SJCRH30 (cell line): ENCODE results near the gene ANKRD65. TPM values are rescaled to one million over a fixed set of nuclear protein-coding genes. Genes with fewer than 3 reads are reported as not detected.
A peak's percentile ranks its signal among the peaks of the same experiment; 100 is the strongest.
"Not testable (repeated sequence)": the region's sequence is repeated elsewhere in the genome, so short reads cannot be mapped to it uniquely, and the experiment has no call there.

Experiments used
- DNase-seq, 2 experiments: peaks; one replicate each; pipeline ENCODE4 v3.0.0-alpha.2; 2015 to 2020
- H3K27ac ChIP-seq: fragments of 250-450 bp; sonication (Bioruptor Pico); 2 replicates; pipeline ENCODE4 v1.5.1; 2020; ENCODE audit warnings: mild to moderate bottlenecking, moderate library complexity
- H3K27me3 ChIP-seq: fragments of 250-450 bp; sonication (Bioruptor Pico); 2 replicates; pipeline ENCODE4 v1.5.1; 2020; ENCODE audit warnings: mild to moderate bottlenecking, moderate library complexity
- H3K36me3 ChIP-seq: fragments of 250-450 bp; sonication (Bioruptor Pico); 2 replicates; pipeline ENCODE4 v1.5.1; 2020; ENCODE audit warnings: mild to moderate bottlenecking, moderate library complexity
- H3K4me1 ChIP-seq: fragments of 250-450 bp; sonication (Bioruptor Pico); 2 replicates; pipeline ENCODE4 v1.5.1; 2020; ENCODE audit warnings: mild to moderate bottlenecking, moderate library complexity
- H3K4me3 ChIP-seq: fragments of 250-450 bp; sonication (Bioruptor Pico); 2 replicates; pipeline ENCODE4 v1.5.1; 2020; ENCODE audit warnings: mild to moderate bottlenecking, moderate library complexity
- H3K9me3 ChIP-seq: fragments of 250-450 bp; sonication (Bioruptor Pico); replicated peaks from 2 replicates; pipeline ENCODE4 v1.5.1; 2020; ENCODE audit warnings: mild to moderate bottlenecking, moderate library complexity
- total RNA-seq: library from RNA; depleted of rRNA; stranded (reverse); fragments of >200 nt; shearing (Covaris generic); gene quantifications from 2 replicates; pipeline ENCODE4 v1.2.3, GENCODE V29; 2014

Gene ANKRD65
- total RNA-seq, 1 experiment from 2014 or later = 6.2 TPM

GRCh38 chr1:1419363-1419812 is 1.7 kb downstream of the ANKRD65 start:
- H3K36me3 ChIP-seq = no peaks in the 10 kb centered on the region
- peaks cover 22% of the 10 kb centered on the region for H3K4me1 ChIP-seq
- H3K27ac ChIP-seq = no peak overlapping the region
- H3K9me3 ChIP-seq = no peaks in the 10 kb centered on the region
- no peak for DNase-seq
- H3K27me3 ChIP-seq = no peaks in the 10 kb centered on the region
- H3K4me3 ChIP-seq = no peak overlapping the region

DNA sequence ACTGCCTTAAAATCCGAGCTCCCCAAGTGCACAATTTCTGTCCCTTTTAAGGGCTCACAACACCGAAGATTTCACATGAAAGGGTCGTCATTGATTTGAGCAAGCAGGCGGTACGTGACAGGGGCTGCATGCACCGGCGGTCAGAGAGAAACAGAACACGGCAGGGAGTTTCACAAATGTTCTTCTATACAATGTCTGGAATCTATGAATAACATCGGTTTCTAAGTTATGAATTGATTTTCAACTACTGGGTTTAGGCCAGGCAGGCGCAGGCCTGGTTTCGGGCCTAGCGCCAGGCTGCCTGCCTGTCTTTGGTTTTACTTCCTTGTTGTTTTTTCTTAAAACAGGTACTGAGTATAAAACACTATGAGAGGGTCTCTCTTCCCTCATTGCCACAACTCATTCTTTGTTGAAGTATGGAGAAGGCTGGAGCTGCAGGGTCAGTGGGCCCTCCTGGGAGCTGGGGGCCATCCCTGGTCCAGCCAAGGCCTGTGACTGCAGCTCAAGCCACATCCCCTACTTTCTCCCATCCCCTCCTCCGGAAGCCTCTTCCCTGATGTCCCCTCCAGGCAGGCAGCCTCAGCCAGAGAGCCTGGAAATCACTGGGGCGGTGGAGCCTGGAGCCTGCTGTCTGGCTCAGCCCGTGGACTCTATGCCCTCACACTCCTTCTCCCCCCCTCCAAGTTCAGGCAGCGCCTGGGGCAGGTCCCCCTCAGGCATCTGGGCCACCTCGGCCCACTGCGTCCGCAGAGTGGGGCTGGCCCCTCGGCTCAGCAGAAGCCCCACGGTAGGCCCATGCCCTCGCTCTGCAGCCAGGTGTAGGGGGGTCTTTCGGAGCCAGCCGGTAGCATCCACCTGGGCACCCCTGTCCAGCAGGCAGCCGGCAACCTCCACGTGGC is 2.4 kb downstream of the ANKRD65 start:
- Histone ChIP-seq H3K27me3 (no peaks in the 10 kb centered on the region), H3K4me1 (peaks cover 22% of the 10 kb centered on the region), H3K27ac (no peak overlapping the region), H3K9me3 (no peaks in the 10 kb centered on the region), H3K36me3 (no peaks in the 10 kb centered on the region), H3K4me3 (no peak overlapping the region)
- no peak for DNase-seq

DNA sequence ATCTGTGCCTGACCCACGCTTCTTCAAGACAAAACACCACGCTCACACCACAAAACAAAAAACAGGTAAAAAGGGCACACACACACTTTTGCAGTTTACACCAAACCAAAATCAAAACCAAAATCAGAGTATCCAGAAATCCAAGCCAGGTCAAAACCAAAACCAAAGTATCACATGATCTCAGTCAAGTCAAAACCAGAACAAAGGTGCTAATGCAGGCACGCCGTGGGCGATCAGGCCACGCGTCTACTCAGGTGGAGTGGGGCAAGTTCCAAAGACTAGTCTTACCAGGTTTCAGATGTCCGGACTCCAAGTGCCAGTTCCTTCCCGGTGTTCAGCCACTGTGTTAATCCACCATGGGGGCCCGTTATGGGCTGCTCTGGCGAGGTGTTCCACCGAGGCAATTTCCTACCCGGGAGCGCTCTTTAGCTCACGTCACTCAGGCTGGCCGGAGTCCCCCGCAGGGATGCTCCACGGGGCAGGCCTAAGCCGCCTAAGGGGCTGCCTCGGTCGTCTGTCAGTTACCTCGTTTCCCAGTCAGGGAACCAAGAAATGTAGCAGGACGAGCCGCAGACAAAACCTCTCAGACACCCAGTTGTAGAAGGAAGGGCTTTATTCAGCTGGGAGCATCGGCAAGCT is 3.1 kb downstream of the ANKRD65 start:
- H3K4me1 ChIP-seq = peaks cover 19% of the 10 kb centered on the region
- H3K4me3 ChIP-seq = not testable (repeated sequence)

GRCh38 chr1:1417396-1417795 is 3.7 kb downstream of the ANKRD65 start:
- H3K9me3 ChIP-seq, H3K27ac ChIP-seq, DNase-seq, H3K36me3 ChIP-seq, H3K27me3 ChIP-seq, H3K4me3 ChIP-seq: not testable (repeated sequence)
- peaks cover 13% of the 10 kb centered on the region for H3K4me1 ChIP-seq

More for the DNA sequence above, 3.1 kb downstream of the ANKRD65 start:
- not testable (repeated sequence) for DNase-seq, H3K27ac ChIP-seq, H3K36me3 ChIP-seq, H3K27me3 ChIP-seq, H3K9me3 ChIP-seq

- peaks cover 2% of the 10 kb centered on the region for H3K4me1 ChIP-seq
- no peak for DNase-seq
- H3K9me3 ChIP-seq = 0 out of 2 replicates have a peak, but pooled peaks cover 6% of the 10 kb centered on the region
- no peak overlapping the region for H3K27ac ChIP-seq
- H3K36me3 ChIP-seq = no peaks in the 10 kb centered on the region
- no peak overlapping the region for H3K4me3 ChIP-seq
- H3K27me3 ChIP-seq = no peaks in the 10 kb centered on the region
These were observed 5.3 kb downstream of the ANKRD65 start for GRCh38 chr1:1415751-1416150.

DNA sequence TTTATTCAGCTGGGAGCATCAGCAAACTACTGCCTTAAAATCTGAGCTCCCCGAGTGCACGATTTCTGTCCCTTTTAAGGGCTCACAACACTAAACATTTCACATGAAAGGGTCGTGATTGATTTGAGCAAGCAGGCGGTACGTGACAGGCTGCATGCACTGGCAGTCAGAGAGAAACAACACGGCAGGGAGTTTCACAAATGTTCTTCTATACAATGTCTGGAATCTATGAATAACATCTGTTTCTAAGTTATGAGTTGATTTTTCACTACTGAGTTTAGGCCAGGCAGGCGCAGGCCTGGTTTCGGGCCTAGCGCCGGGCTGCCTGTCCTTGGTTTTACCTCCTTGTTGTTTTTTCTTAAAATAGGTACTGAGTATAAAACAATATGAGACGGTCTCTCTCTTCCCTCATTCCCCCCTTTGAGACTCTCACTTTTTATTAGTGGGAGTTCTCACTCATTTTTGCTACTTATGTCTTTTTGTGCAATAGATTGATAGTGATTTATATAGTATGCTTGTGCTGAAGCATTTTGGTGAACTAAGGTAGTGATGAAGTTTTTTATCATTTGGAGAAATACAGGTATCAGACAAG is 8.7 kb downstream of the ANKRD65 start:
- not testable (repeated sequence) for DNase-seq, H3K27me3 ChIP-seq, H3K4me1 ChIP-seq, H3K27ac ChIP-seq, H3K4me3 ChIP-seq, H3K9me3 ChIP-seq
- H3K36me3 ChIP-seq = peaks cover 13% of the 10 kb centered on the region

DNA sequence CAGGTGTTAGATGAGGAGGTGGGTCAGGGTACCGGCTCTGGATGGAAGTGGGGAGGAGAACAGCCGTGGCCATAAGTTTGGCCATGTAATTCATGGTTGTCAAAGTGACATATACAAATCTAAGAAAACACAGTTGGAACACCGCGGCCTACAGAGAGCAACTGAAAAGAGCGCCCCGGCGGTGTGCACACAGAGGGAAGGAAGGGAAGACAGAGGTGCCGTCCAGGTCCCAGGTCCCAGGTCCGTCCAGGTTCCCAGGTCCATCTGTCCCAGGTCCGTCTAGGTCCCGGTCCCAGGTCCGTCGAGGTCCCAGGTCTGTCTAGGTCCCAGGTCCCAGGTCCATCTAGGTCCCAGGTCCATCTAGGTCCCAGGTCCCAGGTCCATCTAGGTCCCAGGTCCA is 9.4 kb downstream of the ANKRD65 start:
- no peak for DNase-seq
- no peaks in the 10 kb centered on the region for H3K27me3 ChIP-seq
- H3K4me1 ChIP-seq = peaks cover 5% of the 10 kb centered on the region
- H3K36me3 ChIP-seq = peaks cover 13% of the 10 kb centered on the region
- H3K9me3 ChIP-seq = 0 out of 2 replicates have a peak, but pooled peaks cover 6% of the 10 kb centered on the region
- no peak overlapping the region for H3K27ac ChIP-seq
- H3K4me3 ChIP-seq = no peak overlapping the region

DNA sequence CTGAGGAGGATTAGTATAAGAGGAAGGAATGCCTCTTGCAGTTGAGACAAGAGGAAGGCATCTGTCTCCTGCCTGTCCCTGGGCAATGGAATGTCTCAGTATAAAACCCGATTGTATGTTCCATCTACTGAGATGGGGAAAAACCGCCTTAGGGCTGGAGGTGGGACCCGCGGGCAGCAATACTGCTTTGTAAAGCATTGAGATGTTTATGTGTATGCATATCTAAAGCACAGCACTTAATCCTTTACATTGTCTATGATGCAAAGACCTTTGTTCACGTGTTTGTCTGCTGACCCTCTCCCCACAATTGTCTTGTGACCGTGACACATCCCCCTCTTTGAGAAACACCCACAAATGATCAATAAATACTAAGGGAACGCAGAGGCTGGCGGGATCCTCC is 10.8 kb downstream of the ANKRD65 start:
- H3K9me3 ChIP-seq, H3K4me1 ChIP-seq, H3K4me3 ChIP-seq, H3K27ac ChIP-seq, DNase-seq, H3K27me3 ChIP-seq: not testable (repeated sequence)
- H3K36me3 ChIP-seq = peaks cover 24% of the 10 kb centered on the region

DNA sequence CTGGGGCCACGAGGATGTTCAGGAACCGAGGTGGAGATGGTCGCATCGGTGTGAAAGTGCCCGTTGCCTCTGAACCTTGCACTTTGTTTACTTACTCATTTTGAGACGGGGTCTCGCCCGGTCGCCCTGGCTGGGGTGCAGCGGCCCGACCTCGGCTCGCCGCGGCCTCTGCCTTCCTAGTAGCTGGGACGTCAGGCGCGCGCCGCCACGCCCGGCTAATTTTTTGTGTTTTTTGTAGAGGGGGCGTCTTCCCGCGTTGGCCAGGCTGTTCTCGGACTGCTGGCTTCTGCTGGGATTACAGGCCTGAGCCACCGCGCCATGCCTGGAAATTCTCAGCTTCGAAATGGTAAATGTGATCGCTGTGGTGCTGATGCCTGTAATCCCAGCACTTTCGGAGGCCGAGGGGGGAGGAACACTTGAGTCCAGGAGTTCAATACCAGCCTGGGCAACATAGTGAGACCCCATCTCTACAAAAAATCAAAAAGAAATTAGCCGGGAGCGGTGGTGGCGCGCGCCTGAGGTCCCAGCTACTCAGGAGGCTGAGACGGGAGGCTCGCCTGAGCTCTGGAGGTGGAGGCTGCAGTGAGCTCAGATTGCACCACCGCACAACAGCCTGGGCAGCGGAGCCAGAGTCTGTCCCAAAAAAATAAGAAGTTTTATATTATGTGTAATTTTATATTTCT is 13.3 kb downstream of the ANKRD65 start:
- Histone ChIP-seq H3K9me3 (0 out of 2 replicates have a peak, but pooled peaks cover 6% of the 10 kb centered on the region), H3K27me3 (no peaks in the 10 kb centered on the region), H3K36me3 (peaks cover 38% of the 10 kb centered on the region), H3K4me3 (peak overlapping the region; percentile 96), H3K4me1 (peaks cover 8% of the 10 kb centered on the region), H3K27ac (peak overlapping the region; percentile 83)
- DNase-seq = peak; percentile 42 to 53

DNA sequence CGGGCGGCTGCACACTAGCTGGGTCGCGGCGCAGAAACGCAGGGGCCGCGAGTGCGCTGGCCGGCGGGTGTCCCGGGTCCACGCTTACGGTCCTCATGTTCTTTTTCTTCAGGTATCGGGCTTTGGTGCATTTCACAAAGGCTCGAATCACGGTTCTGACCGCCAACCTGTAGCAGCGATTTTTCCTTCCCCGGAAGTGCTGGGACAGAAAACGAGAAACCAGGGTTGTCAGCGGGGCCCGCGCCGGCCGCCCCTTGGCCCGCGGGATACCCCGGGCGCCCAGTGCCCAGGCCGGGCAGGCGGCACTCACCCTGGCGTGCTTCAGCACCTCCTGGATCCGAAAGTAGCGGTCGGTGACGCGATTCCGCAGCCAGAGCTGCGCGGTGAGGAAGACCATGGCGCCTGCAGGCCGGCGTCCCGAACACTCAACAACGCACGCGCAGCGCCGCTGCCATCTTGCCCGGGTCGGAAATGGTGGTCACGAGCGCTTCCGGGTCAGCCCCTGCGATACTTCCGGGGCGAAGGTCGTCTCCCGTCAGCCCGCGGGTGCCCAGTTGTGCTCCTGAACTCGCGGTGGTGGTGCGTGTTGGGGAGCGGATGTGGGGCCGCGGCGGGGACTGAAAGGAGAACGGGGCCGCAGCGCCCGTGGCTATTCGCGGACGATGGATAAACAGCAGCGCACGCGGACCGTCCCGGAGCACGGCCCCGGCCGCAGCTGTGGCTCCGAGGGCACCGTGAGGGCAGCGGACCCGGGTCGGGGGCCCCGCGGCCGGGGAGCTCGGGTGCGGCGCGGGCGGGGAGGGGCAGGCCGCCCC is 14.0 kb downstream of the ANKRD65 start, which contains the start of gene MRPL20:
Gene MRPL20 (minus strand): TSS at position 473 of the 815 bp plus-strand sequence. CDS start 76 bp downstream, at position 397.
- peaks cover 46% of the 10 kb centered on the region for H3K36me3 ChIP-seq
- H3K9me3 ChIP-seq = 0 out of 2 replicates have a peak, but pooled peaks cover under 1% of the 10 kb centered on the region
- peak within 1 kb of the TSS; percentile 96 for H3K4me3 ChIP-seq
- H3K27ac ChIP-seq = peak within 1 kb of the TSS; percentile 83
- DNase-seq = peak; percentile 96 to 97
- no peaks in the 10 kb centered on the region for H3K27me3 ChIP-seq
- peaks cover 8% of the 10 kb centered on the region for H3K4me1 ChIP-seq

- Histone ChIP-seq H3K27me3 (no peaks in the 10 kb centered on the region), H3K27ac (peak overlapping the region; percentile 83; the same call in 1 of the 2 replicates), H3K4me1 (peaks cover 8% of the 10 kb centered on the region), H3K4me3 (peak overlapping the region; percentile 96), H3K36me3 (peaks cover 54% of the 10 kb centered on the region), H3K9me3 (no peaks in the 10 kb centered on the region)
- DNase-seq = no peak
These were observed 14.8 kb downstream of the ANKRD65 start for GRCh38 chr1:1406101-1406820.

DNA sequence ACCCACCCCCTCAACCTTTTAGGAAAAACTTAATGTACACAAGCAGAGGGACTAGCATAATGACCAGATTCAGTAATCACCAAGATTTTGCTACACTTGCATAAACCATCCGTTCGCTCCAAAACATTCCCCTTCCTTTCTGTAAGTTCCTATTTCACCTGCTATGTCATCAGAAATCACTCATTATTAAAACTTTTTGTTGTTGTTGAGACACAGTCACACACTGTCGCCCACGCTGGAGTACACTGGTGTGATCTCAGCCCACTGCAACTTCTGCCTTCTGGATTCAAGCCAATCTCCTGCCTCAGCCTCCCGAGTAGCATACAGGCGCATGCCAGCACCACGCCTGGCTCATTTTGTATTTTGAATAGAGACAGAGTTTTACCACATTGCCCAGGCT is 17.4 kb downstream of the ANKRD65 start:
- H3K27me3 ChIP-seq = no peaks in the 10 kb centered on the region
- H3K4me3 ChIP-seq = no peak overlapping the region
- no peak for DNase-seq
- peaks cover 14% of the 10 kb centered on the region for H3K4me1 ChIP-seq
- peaks cover 54% of the 10 kb centered on the region for H3K36me3 ChIP-seq
- no peaks in the 10 kb centered on the region for H3K9me3 ChIP-seq
- no peak overlapping the region for H3K27ac ChIP-seq

GRCh38 chr1:1402901-1403392 is 18.1 kb downstream of the ANKRD65 start:
- Histone ChIP-seq H3K36me3 (peaks cover 52% of the 10 kb centered on the region), H3K4me1 (peaks cover 12% of the 10 kb centered on the region)
- not testable (repeated sequence) for H3K27ac ChIP-seq, H3K4me3 ChIP-seq, H3K9me3 ChIP-seq, DNase-seq, H3K27me3 ChIP-seq
